GM12874 (cell line): ENCODE measurements around the gene BSND.

Source experiments
- TF ChIP-seq, protein P1 (sequence below): IDR thresholded peaks from 2 replicates; pipeline ENCODE4 v1.5.1; 2011; ENCODE audit warnings: low read depth, mild to moderate bottlenecking, control low read depth, low read length, moderate library complexity; ENCODE audit not compliant: insufficient read depth

The BSND gene

GRCh38 chr1:55001311-55001710, 2.6 kb downstream of the BSND start:
- TF ChIP-seq, protein P1, sequence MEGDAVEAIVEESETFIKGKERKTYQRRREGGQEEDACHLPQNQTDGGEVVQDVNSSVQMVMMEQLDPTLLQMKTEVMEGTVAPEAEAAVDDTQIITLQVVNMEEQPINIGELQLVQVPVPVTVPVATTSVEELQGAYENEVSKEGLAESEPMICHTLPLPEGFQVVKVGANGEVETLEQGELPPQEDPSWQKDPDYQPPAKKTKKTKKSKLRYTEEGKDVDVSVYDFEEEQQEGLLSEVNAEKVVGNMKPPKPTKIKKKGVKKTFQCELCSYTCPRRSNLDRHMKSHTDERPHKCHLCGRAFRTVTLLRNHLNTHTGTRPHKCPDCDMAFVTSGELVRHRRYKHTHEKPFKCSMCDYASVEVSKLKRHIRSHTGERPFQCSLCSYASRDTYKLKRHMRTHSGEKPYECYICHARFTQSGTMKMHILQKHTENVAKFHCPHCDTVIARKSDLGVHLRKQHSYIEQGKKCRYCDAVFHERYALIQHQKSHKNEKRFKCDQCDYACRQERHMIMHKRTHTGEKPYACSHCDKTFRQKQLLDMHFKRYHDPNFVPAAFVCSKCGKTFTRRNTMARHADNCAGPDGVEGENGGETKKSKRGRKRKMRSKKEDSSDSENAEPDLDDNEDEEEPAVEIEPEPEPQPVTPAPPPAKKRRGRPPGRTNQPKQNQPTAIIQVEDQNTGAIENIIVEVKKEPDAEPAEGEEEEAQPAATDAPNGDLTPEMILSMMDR: no peak

- TF ChIP-seq, protein P1: no peak
Observed at GRCh38 chr1:55002686-55003085, 4.0 kb downstream of the BSND start.

GRCh38 chr1:55005351-55006140, 6.8 kb downstream of the BSND start:
- TF ChIP-seq, protein P1: no peak

GRCh38 chr1:55006931-55007330, 8.2 kb downstream of the BSND start:
- TF ChIP-seq, protein P1: no peak

DNA sequence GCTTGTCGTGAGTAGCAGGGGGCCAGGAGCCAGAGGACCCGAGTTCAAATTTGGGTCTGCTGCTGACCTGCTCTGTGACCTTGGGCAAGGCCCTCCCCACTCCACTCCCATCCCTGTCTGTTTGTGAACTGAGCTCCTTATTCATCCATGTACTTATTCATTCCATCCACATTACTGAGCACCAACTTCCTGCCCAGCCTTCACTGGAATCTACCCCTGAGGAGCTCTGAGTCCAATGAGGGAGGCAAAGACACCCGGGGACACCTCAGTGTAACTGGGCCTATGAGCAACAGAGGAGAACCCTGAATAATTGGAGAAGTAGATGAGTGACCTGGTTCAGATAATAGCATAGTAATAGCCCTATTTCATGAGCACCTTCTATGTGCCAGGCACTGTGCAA, 8.9 kb downstream of the BSND start:
- TF ChIP-seq, protein P1: no peak

- TF ChIP-seq, protein P1: no peak
Observed at GRCh38 chr1:55010194-55010886, 11.6 kb downstream of the BSND start.

- TF ChIP-seq, protein P1: no peak
Observed at GRCh38 chr1:55010887-55011217, 12.1 kb downstream of the BSND start.
